Colonic mucosa (tissue), 4 donors: ENCODE measurements around the gene PRKN. TPM values are rescaled to one million over a fixed set of nuclear protein-coding genes. Genes with fewer than 3 reads are reported as not detected.
"Not testable (repeated sequence)": the region's sequence is repeated elsewhere in the genome, so short reads cannot be mapped to it uniquely, and the experiment has no call there.

Experiments
- DNase-seq: peaks from one replicate; pipeline ENCODE4 v3.0.0-alpha.2; 2020
- H3K27ac ChIP-seq: fragments of 200-600 bp; one replicate; pipeline ENCODE4 v1.8.0; 2021
- H3K27me3 ChIP-seq: fragments of 200-600 bp; one replicate; pipeline ENCODE4 v1.8.0; 2021
- H3K36me3 ChIP-seq: fragments of 200-600 bp; one replicate; pipeline ENCODE4 v1.8.0; 2021
- H3K4me1 ChIP-seq: fragments of 200-600 bp; one replicate; pipeline ENCODE4 v1.8.0; 2021; ENCODE audit warnings: mild to moderate bottlenecking
- H3K4me3 ChIP-seq: fragments of 200-600 bp; one replicate; pipeline ENCODE4 v1.8.0; 2021
- H3K9ac ChIP-seq, 2 donors: one replicate each; pipeline ENCODE4 v1.7.0; 2013; ENCODE audit warnings: control low read depth in 2 of 2, low read depth in 2 of 2, low read length in 2 of 2
- H3K9me3 ChIP-seq: fragments of 200-600 bp; one replicate; pipeline ENCODE4 v1.8.0; 2021
- CTCF ChIP-seq: fragments of 200-600 bp; IDR thresholded peaks from one replicate; pipeline ENCODE4 v1.8.0; 2022; ENCODE audit warnings: antibody characterized with exemption, mild to moderate bottlenecking
- intact Hi-C: fragments of 100-400 bp; cut with DNase I; formaldehyde crosslinking; loops from one replicate; pipeline ENCODE4 v1.14.1; 2022
- total RNA-seq, 2 donors: library from RNA; stranded (reverse); fragmentation: NEBNext Ultra II Directional in 1 of 2; extraction: Animal tissue kit (Norgen Biotek cat#: 25700) in 1 of 2; gene quantifications; one replicate each; pipeline ENCODE4 v1.2.1, GENCODE V29; 2021
- donor health status: healthy.
- donor health status: DM: no; HTN: no; CAD: no.
- donor health status: DM: no; HTN: no; CAD: no.

The PRKN gene
- total RNA-seq, 2 donors from 2014 or later: 3.7 to 8.1 TPM

GRCh38 chr6:161498359-161498758, 1229.2 kb downstream of the PRKN start:
- DNase-seq: no peak
- TF ChIP-seq CTCF: no peak
- no peaks in the 10 kb centered on the region for H3K27me3 ChIP-seq
- H3K9ac ChIP-seq: no peak overlapping the region
- H3K4me1 ChIP-seq: no peaks in the 10 kb centered on the region
- peaks cover 3% of the 10 kb centered on the region for H3K9me3 ChIP-seq
- H3K36me3 ChIP-seq: no peaks in the 10 kb centered on the region
- H3K27ac ChIP-seq: no peak overlapping the region
- intact Hi-C loops: no loop called here
- no peak overlapping the region for H3K4me3 ChIP-seq

- H3K4me3 ChIP-seq: no peak overlapping the region
- H3K4me1 ChIP-seq: no peaks in the 10 kb centered on the region
- no peaks in the 10 kb centered on the region for H3K36me3 ChIP-seq
- no peak for TF ChIP-seq CTCF
- no peak overlapping the region for H3K9ac ChIP-seq
- H3K27me3 ChIP-seq: no peaks in the 10 kb centered on the region
- H3K9me3 ChIP-seq: peaks cover 3% of the 10 kb centered on the region
- DNase-seq: no peak
- H3K27ac ChIP-seq: no peak overlapping the region
- intact Hi-C loops: no loop called here
Measured at GRCh38 chr6:161496941-161497340, 1230.6 kb downstream of the PRKN start.

- DNase-seq, H3K9ac ChIP-seq, intact Hi-C loops: not testable (repeated sequence)
Measured at GRCh38 chr6:161496271-161496670, 1231.3 kb downstream of the PRKN start.

GRCh38 chr6:161494566-161494965, 1233.0 kb downstream of the PRKN start:
- H3K9ac ChIP-seq: no peak overlapping the region
- intact Hi-C loops: no loop called here
- no peaks in the 10 kb centered on the region for H3K36me3 ChIP-seq
- DNase-seq: no peak
- no peaks in the 10 kb centered on the region for H3K4me1 ChIP-seq
- H3K4me3 ChIP-seq: no peak overlapping the region
- H3K27ac ChIP-seq: no peak overlapping the region
- no peak for TF ChIP-seq CTCF
- H3K27me3 ChIP-seq: no peaks in the 10 kb centered on the region
- H3K9me3 ChIP-seq: peaks cover 3% of the 10 kb centered on the region

More at GRCh38 chr6:161496271-161496670, 1231.3 kb downstream of the PRKN start:
- H3K27ac ChIP-seq, H3K27me3 ChIP-seq, H3K4me3 ChIP-seq, H3K4me1 ChIP-seq, H3K9me3 ChIP-seq, H3K36me3 ChIP-seq: not testable (repeated sequence)

GRCh38 chr6:161493576-161494118, 1233.9 kb downstream of the PRKN start:
- Histone ChIP-seq H3K9ac (no peak overlapping the region), H3K27me3 (no peaks in the 10 kb centered on the region), H3K27ac (no peak overlapping the region), H3K4me3 (no peak overlapping the region), H3K9me3 (peaks cover 3% of the 10 kb centered on the region), H3K4me1 (no peaks in the 10 kb centered on the region), H3K36me3 (no peaks in the 10 kb centered on the region)
- no peak for DNase-seq
- TF ChIP-seq CTCF: no peak
- intact Hi-C loops: no loop called here

- no peaks in the 10 kb centered on the region for H3K27me3 ChIP-seq
- no peaks in the 10 kb centered on the region for H3K9me3 ChIP-seq
- intact Hi-C loops: no loop called here
- no peak for TF ChIP-seq CTCF
- DNase-seq: no peak
- H3K9ac ChIP-seq: no peak overlapping the region
- H3K4me3 ChIP-seq: no peak overlapping the region
- no peak overlapping the region for H3K27ac ChIP-seq
- H3K4me1 ChIP-seq: no peaks in the 10 kb centered on the region
- no peaks in the 10 kb centered on the region for H3K36me3 ChIP-seq
Measured at GRCh38 chr6:161489626-161490306, 1237.8 kb downstream of the PRKN start.
